MCF 10A (cell line): ENCODE data around the gene PTPN3. TPM values are rescaled to one million over a fixed set of nuclear protein-coding genes. Genes with fewer than 3 reads are reported as not detected.

Experiments
- BruUV-seq: library from RNA; stranded (reverse); fragments of 400-500 nt; replicated peaks from 2 replicates; lab custom pipeline; 2021; lab: Mats Ljungman, UMichigan
- CTCF ChIA-PET: fragments of 300-600 bp; sonication (Branson Sonifier 250); formaldehyde crosslinking; extraction: SDS; loops from one replicate; lab custom pipeline; 2021; ENCODE audit warnings: antibody characterized with exemption, inconsistent platforms; lab: Yijun Ruan, JAX
- POLR2A ChIA-PET: fragments of 300-600, 350-650 bp; sonication (Branson Sonifier 250); formaldehyde crosslinking; extraction: SDS; loops from one replicate; lab custom pipeline; 2020; ENCODE audit warnings: antibody characterized with exemption, inconsistent platforms; lab: Yijun Ruan, JAX
- DNase-seq: peaks from one replicate; pipeline ENCODE4 v3.0.0-alpha.2; 2018; ENCODE audit not compliant: unreplicated experiment
- H3K27ac Mint-ChIP-seq: one replicate; pipeline ENCODE4 v1.8.0; 2022; ENCODE audit warnings: mild to moderate bottlenecking, low read depth, mixed read lengths; ENCODE audit not compliant: unreplicated experiment
- H3K27me3 Mint-ChIP-seq: one replicate; pipeline ENCODE4 v1.8.0; 2022; ENCODE audit warnings: mixed read lengths; ENCODE audit not compliant: insufficient read depth, unreplicated experiment
- H3K36me3 Mint-ChIP-seq: one replicate; pipeline ENCODE4 v1.8.0; 2022; ENCODE audit warnings: mild to moderate bottlenecking, moderate library complexity, mixed read lengths; ENCODE audit not compliant: insufficient read depth, unreplicated experiment
- H3K4me1 Mint-ChIP-seq: one replicate; pipeline ENCODE4 v1.8.0; 2022; ENCODE audit warnings: mixed read lengths; ENCODE audit not compliant: insufficient read depth, unreplicated experiment
- H3K4me3 Mint-ChIP-seq: one replicate; pipeline ENCODE4 v1.8.0; 2022; ENCODE audit warnings: mild to moderate bottlenecking, moderate library complexity, mixed read lengths; ENCODE audit not compliant: unreplicated experiment
- H3K9me3 Mint-ChIP-seq: one replicate; pipeline ENCODE4 v1.8.0; 2022; ENCODE audit warnings: mixed read lengths; ENCODE audit not compliant: unreplicated experiment
- CTCF ChIP-seq: fragments of 200-600 bp; IDR thresholded peaks from one replicate; pipeline ENCODE4 v1.8.0; 2022; ENCODE audit warnings: antibody characterized with exemption, mild to moderate bottlenecking; ENCODE audit not compliant: unreplicated experiment
- intact Hi-C: fragments of 100-400 bp; cut with micrococcal nuclease; formaldehyde crosslinking; loops from 2 replicates; pipeline ENCODE4 v1.14.1; 2022
- total RNA-seq: library from RNA; stranded (reverse); gene quantifications from 2 replicates; pipeline ENCODE4 v1.2.3, GENCODE V29; 2022

Gene PTPN3
- total RNA-seq, 1 experiment from 2014 or later, result 6.9 TPM

GRCh38 chr9:109449036-109449798 lies 48.9 kb downstream of the PTPN3 start:
- peak overlapping the region; percentile 11 for H3K4me3 Mint-ChIP-seq
- peak; percentile 80 for DNase-seq
- BruUV-seq, result no TSS peak
- peaks cover 11% of the 10 kb centered on the region for H3K36me3 Mint-ChIP-seq
- H3K27me3 Mint-ChIP-seq, result no peaks in the 10 kb centered on the region
- H3K4me1 Mint-ChIP-seq, result peaks cover 38% of the 10 kb centered on the region
- H3K27ac Mint-ChIP-seq, result peak overlapping the region; percentile 73
- POLR2A ChIA-PET, result interaction anchor here (0.6 to 10.5 kb wide), 8 partner anchors 8 to 1004 kb away, joined by 3 to 344 read pairs (median 3); no protein-coding TSS in a partner anchor
- H3K9me3 Mint-ChIP-seq, result no peaks in the 10 kb centered on the region
- CTCF ChIA-PET, result interaction anchor here (0.6 to 14.7 kb wide), 8 partner anchors 8 to 992 kb away, joined by 3 to 225 read pairs (median 4); no protein-coding TSS in a partner anchor
- TF ChIP-seq CTCF, result no peak
- intact Hi-C loops, result no loop called here

GRCh38 chr9:109448223-109448622 lies 49.9 kb downstream of the PTPN3 start:
- H3K27me3 Mint-ChIP-seq, result no peaks in the 10 kb centered on the region
- TF ChIP-seq CTCF, result no peak
- H3K4me3 Mint-ChIP-seq, result no peak overlapping the region
- intact Hi-C loops, result no loop called here
- no peak for DNase-seq
- ChIA-PET CTCF (interaction anchor here (0.6 to 14.7 kb wide), 9 partner anchors 7 to 993 kb away, joined by 3 to 225 read pairs (median 3); no protein-coding TSS in a partner anchor), POLR2A (interaction anchor here (0.8 to 10.5 kb wide), 3 partner anchors 8 to 20 kb away, joined by 3 to 344 read pairs (median 7); no protein-coding TSS in a partner anchor)
- peak overlapping the region; percentile 8 for H3K27ac Mint-ChIP-seq
- H3K36me3 Mint-ChIP-seq, result peaks cover 16% of the 10 kb centered on the region
- BruUV-seq, result no TSS peak
- H3K9me3 Mint-ChIP-seq, result no peaks in the 10 kb centered on the region
- peaks cover 28% of the 10 kb centered on the region for H3K4me1 Mint-ChIP-seq

GRCh38 chr9:109447329-109448076 lies 50.6 kb downstream of the PTPN3 start:
- intact Hi-C loops, result no loop called here
- no peaks in the 10 kb centered on the region for H3K27me3 Mint-ChIP-seq
- H3K27ac Mint-ChIP-seq, result peak overlapping the region; percentile 8
- no peak for TF ChIP-seq CTCF
- no peaks in the 10 kb centered on the region for H3K9me3 Mint-ChIP-seq
- H3K36me3 Mint-ChIP-seq, result peaks cover 17% of the 10 kb centered on the region
- BruUV-seq, result no TSS peak
- DNase-seq, result no peak
- H3K4me3 Mint-ChIP-seq, result no peak overlapping the region
- ChIA-PET POLR2A (interaction anchor here (0.8 to 10.5 kb wide), 2 partner anchors 9 to 20 kb away, joined by 3 to 344 read pairs; no protein-coding TSS in a partner anchor), CTCF (interaction anchor here (0.5 to 14.7 kb wide), 4 partner anchors 10 to 50 kb away, joined by 3 to 225 read pairs (median 4); no protein-coding TSS in a partner anchor)
- H3K4me1 Mint-ChIP-seq, result peaks cover 21% of the 10 kb centered on the region
